Heart left ventricle (tissue), 16 donors: ENCODE results near the gene GALNTL6. TPM values are rescaled to one million over a fixed set of nuclear protein-coding genes. Genes with fewer than 3 reads are reported as not detected.

ENCODE experiments used
- ATAC-seq, 4 donors: fragments of 200-7000 bp; cut with Tn5 transposase; one replicate each; pipeline ENCODE4 v1.9.1; 2020 to 2022; ENCODE audit warnings: moderate library complexity in 4 of 4, mild to moderate bottlenecking in 3 of 4, moderate number of reproducible peaks in 1 of 4
- DNase-seq, 5 donors: peaks; one replicate each; pipeline ENCODE4 v3.0.0-alpha.2; 2020
- H3K27ac ChIP-seq, 12 donors: fragments of 200-600 bp; sonication (generic) in 4 of 12; one replicate each; pipeline versions ENCODE4 v1.5.0 to v1.8.0; 2016 to 2022; ENCODE audit warnings: mild to moderate bottlenecking in 2 of 12
- H3K27me3 ChIP-seq, 9 donors: fragments of 200-600 bp; sonication (generic) in 2 of 9; one replicate each; pipeline versions ENCODE4 v1.5.1 to v1.8.0; 2016 to 2022; ENCODE audit warnings: mild to moderate bottlenecking in 3 of 9
- H3K36me3 ChIP-seq, 9 donors: fragments of 200-600 bp; sonication (generic) in 2 of 9; one replicate each; pipeline versions ENCODE4 v1.5.0 to v1.8.0; 2018 to 2022; ENCODE audit warnings: mild to moderate bottlenecking in 2 of 9
- H3K4me1 ChIP-seq, 12 donors: fragments of 200-600 bp; sonication (generic) in 4 of 12; one replicate each; pipeline versions ENCODE4 v1.5.0 to v1.8.0; 2016 to 2022; ENCODE audit warnings: mild to moderate bottlenecking in 3 of 12
- H3K4me3 ChIP-seq, 12 donors: fragments of 200-600 bp; sonication (generic) in 4 of 12; one replicate each; pipeline versions ENCODE4 v1.5.0 to v1.8.0; 2017 to 2022; ENCODE audit warnings: mild to moderate bottlenecking in 9 of 12, moderate library complexity in 4 of 12
- H3K9me3 ChIP-seq, 12 donors: fragments of 200-600 bp; sonication (generic) in 4 of 12; one replicate each; pipeline versions ENCODE4 v1.5.0 to v1.8.0; 2016 to 2022; ENCODE audit warnings: mild to moderate bottlenecking in 1 of 12
- CTCF ChIP-seq, 12 donors: fragments of 200-600 bp; sonication (generic) in 4 of 12; IDR thresholded peaks; one replicate each; pipeline versions ENCODE4 v1.5.0 to v1.8.0; 2018 to 2022; ENCODE audit warnings: antibody characterized with exemption in 12 of 12, mild to moderate bottlenecking in 5 of 12
- POLR2A ChIP-seq, 2 donors: fragments of 450-650 bp; IDR thresholded peaks; one replicate each; pipeline ENCODE4 v1.6.1; 2017; ENCODE audit warnings: antibody characterized with exemption in 2 of 2, mild to moderate bottlenecking in 2 of 2, moderate library complexity in 2 of 2
- WGBS, 4 donors: extraction: QIAGEN DNeasy Blood & Tissue Kit in 2 of 4; methylation state at CpG; one replicate each; pipeline versions ENCODE4 v1.1.5 to v1.1.7; 2013 to 2018; 5-methylcytosine and 5-hydroxymethylcytosine counted together
- intact Hi-C, 10 donors: fragments of 100-400 bp; cut with DNase I; formaldehyde crosslinking; loops; one replicate each; pipeline versions ENCODE4 v1.11.1 to v1.14.2; 2022
- polyA plus RNA-seq, 2 donors: library from polyadenylated mRNA; stranded (reverse); fragments of 200-250 nt; gene quantifications; one replicate each; pipeline ENCODE4 v1.2.3, GENCODE V29; 2013
- total RNA-seq, 9 donors: library from RNA; depleted of rRNA in 2 of 9; stranded (reverse); fragments of >200 nt in 2 of 9; fragmentation: NEBNext Ultra II Directional in 3 of 9; extraction: Animal tissue kit (Norgen Biotek cat#: 25700) in 3 of 9; gene quantifications; one replicate each; pipeline versions ENCODE4 v1.1.0 to v1.2.4, GENCODE V29; 2016 to 2023
- donor health status: ischemic (EF 13 %, LVEDD 7.1; RV severe dilation, severe dysfunction).
- donor health status: healthy with polysubstance abuse.
- donor health status: DM: no; HTN: yes; CAD: no.
- donor health status: DM: no; HTN: no; CAD: no.
- donor health status: ischemic (EF 25% LVEDD 6.9; RV normal size, moderate dysfunction).
- donor health status: ischemic (EF 25% LVEDD 5.7; RV mildly dilated, moderate dysfunction).
- donor health status: healthy.
- donor health status: DM: yes; HTN: yes; CAD: no.
- donor health status: ischemic (EF 35%, LVEDD 5.7; RV mildly dilated, moderate dysfunction).
- donor health status: nonischemic (EF 11% LVEDD 7.7; RV severe dilation, severe dysfunction).
- donor health status: DM: yes; HTN: yes; CAD: no.
- donor health status: PGD.
- donor health status: ischemic (EF 29% LVEDD 5.4; RV normal size, mild dysfunction).
- donor health status: nonischemic (EF 23%, LVEDD 6.1; RV moderate dilation, normal function).

Gene GALNTL6
- total and polyA plus RNA-seq, 11 donors, result 0.33 to 0.52 TPM; not detected in 9

GRCh38 chr4:172096786-172097185 is 283.6 kb downstream of the GALNTL6 start:
- no peak overlapping the region for H3K4me3 ChIP-seq
- H3K9me3 ChIP-seq, result no peaks in the 10 kb centered on the region
- ATAC-seq (no peak), DNase-seq (no peak)
- no peak overlapping the region for H3K27ac ChIP-seq
- TF ChIP-seq POLR2A (IDR thresholded peaks at IDR 0.05), result no peak
- TF ChIP-seq CTCF (IDR thresholded peaks at IDR 0.05), result no peak
- intact Hi-C loops, result no loop called here
- H3K4me1 ChIP-seq, result no peaks in the 10 kb centered on the region
- no peaks in the 10 kb centered on the region for H3K27me3 ChIP-seq
- no peaks in the 10 kb centered on the region for H3K36me3 ChIP-seq
- WGBS, 4 donors, result 62 to 71% (median 68%) methylated on average over 6 of the region's 6 CpGs

- ATAC-seq (no peak), DNase-seq (no peak)
- WGBS, 4 donors, result 62 to 77% (median 67%) methylated on average over 2 of the region's 2 CpGs
- Histone ChIP-seq H3K27ac (no peak overlapping the region), H3K9me3 (no peaks in the 10 kb centered on the region), H3K4me1 (no peaks in the 10 kb centered on the region), H3K36me3 (no peaks in the 10 kb centered on the region), H3K4me3 (no peak overlapping the region), H3K27me3 (no peaks in the 10 kb centered on the region)
- no peak for TF ChIP-seq CTCF (IDR thresholded peaks at IDR 0.05)
- no peak for TF ChIP-seq POLR2A (IDR thresholded peaks at IDR 0.05)
- intact Hi-C loops, result no loop called here
Observed at GRCh38 chr4:172099376-172099775, 286.2 kb downstream of the GALNTL6 start.

GRCh38 chr4:172103456-172103855 is 290.3 kb downstream of the GALNTL6 start:
- no peaks in the 10 kb centered on the region for H3K4me1 ChIP-seq
- no peak overlapping the region for H3K4me3 ChIP-seq
- 85 to 100% (median 88%) methylated on average over 1 of the region's 1 CpG for WGBS, 4 donors
- ATAC-seq (no peak), DNase-seq (no peak)
- no peaks in the 10 kb centered on the region for H3K36me3 ChIP-seq
- no peaks in the 10 kb centered on the region for H3K27me3 ChIP-seq
- TF ChIP-seq CTCF (IDR thresholded peaks at IDR 0.05) (no peak), POLR2A (IDR thresholded peaks at IDR 0.05) (no peak)
- no peak overlapping the region for H3K27ac ChIP-seq
- intact Hi-C loops, result no loop called here
- H3K9me3 ChIP-seq, result no peaks in the 10 kb centered on the region

- Histone ChIP-seq H3K36me3 (no peaks in the 10 kb centered on the region), H3K27ac (no peak overlapping the region), H3K4me3 (no peak overlapping the region), H3K27me3 (no peaks in the 10 kb centered on the region), H3K9me3 (no peaks in the 10 kb centered on the region), H3K4me1 (no peaks in the 10 kb centered on the region)
- TF ChIP-seq POLR2A (IDR thresholded peaks at IDR 0.05) (no peak), CTCF (IDR thresholded peaks at IDR 0.05) (no peak)
- DNase-seq (no peak), ATAC-seq (no peak)
- WGBS, 4 donors, result 62 to 75% (median 69%) methylated on average over 2 of the region's 2 CpGs
- intact Hi-C loops, result no loop called here
Observed at GRCh38 chr4:172104539-172104938, 291.3 kb downstream of the GALNTL6 start.
